Sigmoid colon (tissue), 7 donors: Measurements from ENCODE around the gene MAPK12. TPM values are rescaled to one million over a fixed set of nuclear protein-coding genes. Genes with fewer than 3 reads are reported as not detected.

Experiments
- DNase-seq: peaks from one replicate; pipeline ENCODE4 v3.0.0-alpha.2; 2019
- H3K27ac ChIP-seq, 4 donors: fragments of 200-600 bp; sonication (generic); one replicate each; pipeline ENCODE4 v1.5.1; 2016 to 2019; ENCODE audit warnings: mild to moderate bottlenecking in 1 of 4
- H3K27me3 ChIP-seq, 3 donors: fragments of 200-600 bp; sonication (generic); one replicate each; pipeline ENCODE4 v1.5.1; 2019; ENCODE audit warnings: mild to moderate bottlenecking in 1 of 3
- H3K36me3 ChIP-seq, 4 donors: fragments of 200-600 bp; sonication (generic); one replicate each; pipeline ENCODE4 v1.5.1; 2016 to 2019
- H3K4me1 ChIP-seq, 4 donors: fragments of 200-600 bp; sonication (generic); one replicate each; pipeline ENCODE4 v1.5.1; 2017 to 2019
- H3K4me3 ChIP-seq, 4 donors: fragments of 200-600 bp; sonication (generic); one replicate each; pipeline ENCODE4 v1.5.1; 2017 to 2019; ENCODE audit warnings: mild to moderate bottlenecking in 2 of 4, moderate library complexity in 1 of 4
- H3K9me3 ChIP-seq, 4 donors: fragments of 200-600 bp in 3 of 4; sonication (generic) in 3 of 4; one replicate each; pipeline versions ENCODE4 v1.5.1 to v1.6.1; 2013 to 2019
- EP300 ChIP-seq, 4 donors: sonication (generic); formaldehyde crosslinking; IDR thresholded peaks; one replicate each; pipeline ENCODE4 v1.6.1; 2017; ENCODE audit warnings: antibody characterized with exemption in 4 of 4
- POLR2A ChIP-seq, 2 donors: fragments of 450-650 bp; IDR thresholded peaks; one replicate each; pipeline ENCODE4 v1.6.1; 2016; ENCODE audit warnings: antibody characterized with exemption in 2 of 2, mild to moderate bottlenecking in 2 of 2, moderate library complexity in 2 of 2
- POLR2AphosphoS5 ChIP-seq, 4 donors: sonication (generic); formaldehyde crosslinking; IDR thresholded peaks; one replicate each; pipeline ENCODE4 v1.6.1; 2017; ENCODE audit warnings: antibody characterized with exemption in 4 of 4
- WGBS, 2 donors: extraction: QIAGEN DNeasy Blood & Tissue Kit; methylation state at CpG; one replicate each; pipeline ENCODE4 v1.1.7; 2013; 5-methylcytosine and 5-hydroxymethylcytosine counted together
- intact Hi-C: fragments of 100-400 bp; cut with DNase I; formaldehyde crosslinking; loops from one replicate; pipeline ENCODE4 v1.15.1; 2023
- polyA plus RNA-seq, 3 donors: library from polyadenylated mRNA; stranded (reverse); fragments of 200-250 nt; gene quantifications; one replicate each; pipeline ENCODE4 v1.2.3, GENCODE V29; 2013
- total RNA-seq, 4 donors: library from RNA; depleted of rRNA; stranded (reverse); fragments of >200 nt; gene quantifications; one replicate each; pipeline ENCODE4 v1.1.0, GENCODE V29; 2016
- TF ChIP-seq, protein P1 (sequence below), 4 experiments: fragments of 450-650 bp in 3 of 4; fragments of 200-600 bp in 1 of 4; IDR thresholded peaks; one replicate each; pipeline ENCODE4 v1.5.1; 2016 to 2019; ENCODE audit warnings: antibody characterized with exemption in 4 of 4, mild to moderate bottlenecking in 3 of 4, moderate library complexity in 2 of 4
- donor health status: healthy with polysubstance abuse.
- donor health status: Bipolar disorder and iron deficiency.
- donor health status: healthy.

The MAPK12 gene
- total and polyA plus RNA-seq, 7 donors: 0.60 to 10.0 (median 3.9) TPM

GRCh38 chr22:50271519-50271970, 10.1 kb upstream of the MAPK12 start:
- WGBS, 2 donors: 1% methylated on average over 45 of the region's 45 CpGs
- H3K27ac ChIP-seq: peak overlapping the region in 2 of 4 donors; percentile 52 to 72
- no peaks in the 10 kb centered on the region for H3K9me3 ChIP-seq
- intact Hi-C loops: no loop called here
- DNase-seq: no peak
- H3K27me3 ChIP-seq: peaks cover 4 to 38% (median 23%) of the 10 kb centered on the region in 3 donors
- H3K4me1 ChIP-seq: peaks cover 0 to 59% (median 52%) of the 10 kb centered on the region in 4 donors
- H3K36me3 ChIP-seq: peaks cover 0 to 16% (median 12%) of the 10 kb centered on the region in 4 donors
- peak overlapping the region in 3 of 4 donors; percentile 49 to 57 (median 54) for H3K4me3 ChIP-seq
- peak in 1 of 4 donors; percentile 8 for TF ChIP-seq POLR2AphosphoS5 (IDR thresholded peaks at IDR 0.05)
- TF ChIP-seq, protein P1, sequence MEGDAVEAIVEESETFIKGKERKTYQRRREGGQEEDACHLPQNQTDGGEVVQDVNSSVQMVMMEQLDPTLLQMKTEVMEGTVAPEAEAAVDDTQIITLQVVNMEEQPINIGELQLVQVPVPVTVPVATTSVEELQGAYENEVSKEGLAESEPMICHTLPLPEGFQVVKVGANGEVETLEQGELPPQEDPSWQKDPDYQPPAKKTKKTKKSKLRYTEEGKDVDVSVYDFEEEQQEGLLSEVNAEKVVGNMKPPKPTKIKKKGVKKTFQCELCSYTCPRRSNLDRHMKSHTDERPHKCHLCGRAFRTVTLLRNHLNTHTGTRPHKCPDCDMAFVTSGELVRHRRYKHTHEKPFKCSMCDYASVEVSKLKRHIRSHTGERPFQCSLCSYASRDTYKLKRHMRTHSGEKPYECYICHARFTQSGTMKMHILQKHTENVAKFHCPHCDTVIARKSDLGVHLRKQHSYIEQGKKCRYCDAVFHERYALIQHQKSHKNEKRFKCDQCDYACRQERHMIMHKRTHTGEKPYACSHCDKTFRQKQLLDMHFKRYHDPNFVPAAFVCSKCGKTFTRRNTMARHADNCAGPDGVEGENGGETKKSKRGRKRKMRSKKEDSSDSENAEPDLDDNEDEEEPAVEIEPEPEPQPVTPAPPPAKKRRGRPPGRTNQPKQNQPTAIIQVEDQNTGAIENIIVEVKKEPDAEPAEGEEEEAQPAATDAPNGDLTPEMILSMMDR (IDR thresholded peaks at IDR 0.05): no peak

- Histone ChIP-seq H3K4me1 (peaks cover 0 to 59% (median 48%) of the 10 kb centered on the region in 4 donors), H3K27me3 (peaks cover 4 to 39% (median 23%) of the 10 kb centered on the region in 3 donors), H3K36me3 (peaks cover 0 to 11% (median 9%) of the 10 kb centered on the region in 4 donors), H3K4me3 (peak overlapping the region; percentile 19 to 57 (median 52)), H3K9me3 (no peaks in the 10 kb centered on the region), H3K27ac (peak overlapping the region; percentile 24 to 72 (median 54))
- TF ChIP-seq POLR2AphosphoS5 (IDR thresholded peaks at IDR 0.05): no peak
- TF ChIP-seq EP300 (IDR thresholded peaks at IDR 0.05): no peak
- TF ChIP-seq, protein P1 (IDR thresholded peaks at IDR 0.05): no peak
- TF ChIP-seq POLR2A (IDR thresholded peaks at IDR 0.05): no peak
- intact Hi-C loops: no loop called here
- DNase-seq: no peak
- WGBS, 2 donors: 2 to 3% methylated on average over 53 of the region's 53 CpGs
Measured at GRCh38 chr22:50270666-50271394, 9.3 kb upstream of the MAPK12 start.

- Histone ChIP-seq H3K27me3 (peaks cover 4 to 39% (median 23%) of the 10 kb centered on the region in 3 donors), H3K4me1 (peaks cover 0 to 59% (median 48%) of the 10 kb centered on the region in 4 donors), H3K4me3 (peak within 1 kb of the TSS; percentile 19 to 57 (median 52)), H3K36me3 (peaks cover 0 to 4% (median 2%) of the 10 kb centered on the region in 4 donors), H3K9me3 (no peaks in the 10 kb centered on the region), H3K27ac (peak within 1 kb of the TSS; percentile 52 to 72 (median 56))
- intact Hi-C loops: no loop called here
- WGBS, 2 donors: 1% methylated on average over 92 of the region's 92 CpGs
- no peak for TF ChIP-seq POLR2AphosphoS5 (IDR thresholded peaks at IDR 0.05)
- no peak for DNase-seq
Measured at GRCh38 chr22:50269970-50270665, 8.6 kb upstream of the MAPK12 start, which contains the start of gene MAPK11. MAPK11 (minus strand) TSS chr22:50270380; CDS start chr22:50270292, 88 bp downstream.

- Histone ChIP-seq H3K4me1 (peaks cover 0 to 59% (median 48%) of the 10 kb centered on the region in 4 donors), H3K27me3 (peaks cover 4 to 39% (median 23%) of the 10 kb centered on the region in 3 donors), H3K27ac (peak overlapping the region; percentile 49 to 72 (median 56)), H3K4me3 (peak overlapping the region in 3 of 4 donors; percentile 49 to 57 (median 54)), H3K36me3 (no peaks in the 10 kb centered on the region), H3K9me3 (no peaks in the 10 kb centered on the region)
- intact Hi-C loops: no loop called here
- no peak for DNase-seq
- TF ChIP-seq, protein P1 (IDR thresholded peaks at IDR 0.05): no peak
- no peak for TF ChIP-seq POLR2AphosphoS5 (IDR thresholded peaks at IDR 0.05)
- no peak for TF ChIP-seq POLR2A (IDR thresholded peaks at IDR 0.05)
- TF ChIP-seq EP300 (IDR thresholded peaks at IDR 0.05): no peak
- 8 to 10% methylated on average over 18 of the region's 18 CpGs for WGBS, 2 donors
Measured at GRCh38 chr22:50269573-50269969, 8.1 kb upstream of the MAPK12 start.

DNA sequence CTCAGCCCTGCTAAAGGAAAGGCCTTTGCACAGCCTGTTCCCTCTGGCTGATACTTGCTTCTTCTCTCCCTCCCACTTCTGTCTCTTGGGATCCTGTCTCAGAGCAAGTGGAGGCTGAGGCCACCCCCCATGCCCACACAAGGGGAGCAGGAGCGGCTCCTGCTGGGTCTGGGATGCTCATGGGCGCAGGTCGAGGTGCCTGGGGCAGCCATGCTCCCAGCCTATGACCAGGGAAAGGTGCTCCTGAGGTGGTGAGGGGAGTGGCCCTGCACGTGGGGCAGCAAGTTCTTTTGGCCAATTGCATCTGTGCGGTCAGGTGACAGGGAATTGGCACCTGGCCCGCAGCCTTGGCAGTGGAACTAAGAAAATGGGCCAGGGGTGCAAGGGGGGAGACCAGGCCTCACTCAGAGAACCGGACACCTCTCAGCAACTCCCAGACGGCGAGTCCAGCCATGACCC, 7.2 kb upstream of the MAPK12 start:
- WGBS, 2 donors: 18 to 65% methylated on average over 9 of the region's 9 CpGs
- H3K9me3 ChIP-seq: no peaks in the 10 kb centered on the region

More for the DNA sequence above, 7.2 kb upstream of the MAPK12 start:
- H3K4me3 ChIP-seq: no peak overlapping the region
- peak overlapping the region in 1 of 4 donors; percentile 49 for H3K27ac ChIP-seq
- DNase-seq: no peak
- H3K36me3 ChIP-seq: no peaks in the 10 kb centered on the region
- TF ChIP-seq, protein P1 (IDR thresholded peaks at IDR 0.05): no peak
- no peak for TF ChIP-seq POLR2A (IDR thresholded peaks at IDR 0.05)
- TF ChIP-seq POLR2AphosphoS5 (IDR thresholded peaks at IDR 0.05): no peak
- no peak for TF ChIP-seq EP300 (IDR thresholded peaks at IDR 0.05)
- H3K27me3 ChIP-seq: peaks cover 4 to 42% (median 23%) of the 10 kb centered on the region in 3 donors
- peaks cover 0 to 54% (median 48%) of the 10 kb centered on the region in 4 donors for H3K4me1 ChIP-seq
- intact Hi-C loops: no loop called here
